Activated naive CD8-positive, alpha-beta T cell treated with anti-CD3 and anti-CD28 coated beads, Interleukin-2, amount 50 U/mL, for 16 hours (primary cell): ENCODE results near the gene PROCA1.
"Not testable (repeated sequence)": the region's sequence is repeated elsewhere in the genome, so short reads cannot be mapped to it uniquely, and the experiment has no call there.

Source experiments
- DNase-seq: peaks from one replicate; pipeline ENCODE4 v3.0.0-alpha.2; 2020; ENCODE audit warnings: low read depth, low spot score

Gene PROCA1

DNA sequence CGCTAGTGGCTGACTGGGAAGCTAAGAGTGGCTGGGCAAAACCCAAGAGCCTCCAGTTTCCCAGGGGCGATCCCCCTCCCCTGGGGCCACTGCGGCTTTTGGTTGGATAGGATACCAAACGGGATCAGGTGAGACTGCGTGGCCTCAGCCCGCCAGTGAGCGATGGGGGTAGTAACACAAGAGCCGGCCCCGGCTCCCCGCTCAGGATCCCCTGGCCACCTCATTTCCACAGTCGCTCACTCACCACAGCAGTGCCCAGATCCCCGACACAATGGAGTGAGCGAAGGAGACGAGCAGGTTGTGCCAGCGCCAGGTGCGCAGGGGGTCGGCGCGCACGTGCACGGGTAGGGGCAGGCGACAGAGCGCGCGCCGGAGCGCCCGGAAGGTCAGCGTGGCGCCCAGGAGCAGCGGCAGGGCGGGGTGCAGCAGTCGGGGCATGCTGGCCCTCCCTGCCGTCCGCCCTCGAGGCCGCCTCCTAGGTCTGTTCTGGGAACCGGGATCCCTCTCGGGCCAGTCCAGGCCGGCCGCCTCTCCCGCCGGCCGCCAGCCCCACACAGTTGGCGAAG lies 14.1 kb upstream of the PROCA1 start:
- no peak for DNase-seq

DNA sequence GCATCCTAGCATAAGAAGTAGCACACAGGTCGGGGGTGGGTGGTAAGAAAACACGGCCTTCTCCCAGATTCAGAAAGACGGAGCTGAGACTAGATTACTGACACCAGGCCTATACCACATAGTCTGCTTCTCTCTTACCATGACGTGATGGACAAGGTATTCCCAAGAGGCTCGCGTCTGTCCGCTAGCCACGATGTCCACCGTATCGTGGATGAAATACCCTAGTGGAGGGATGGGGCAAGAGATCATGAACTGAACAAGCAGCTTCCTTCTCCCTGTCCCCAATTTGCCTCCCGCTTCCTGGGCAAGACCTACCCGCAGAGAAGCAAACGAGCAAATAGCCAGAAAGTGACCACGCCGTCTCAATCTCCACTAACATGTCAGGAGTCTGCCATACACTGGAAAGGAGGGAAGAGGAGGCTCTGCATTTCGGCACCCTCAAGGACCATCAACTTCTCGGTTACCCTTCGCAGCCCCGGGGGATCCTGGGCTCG lies 13.5 kb upstream of the PROCA1 start:
- DNase-seq: no peak

DNA sequence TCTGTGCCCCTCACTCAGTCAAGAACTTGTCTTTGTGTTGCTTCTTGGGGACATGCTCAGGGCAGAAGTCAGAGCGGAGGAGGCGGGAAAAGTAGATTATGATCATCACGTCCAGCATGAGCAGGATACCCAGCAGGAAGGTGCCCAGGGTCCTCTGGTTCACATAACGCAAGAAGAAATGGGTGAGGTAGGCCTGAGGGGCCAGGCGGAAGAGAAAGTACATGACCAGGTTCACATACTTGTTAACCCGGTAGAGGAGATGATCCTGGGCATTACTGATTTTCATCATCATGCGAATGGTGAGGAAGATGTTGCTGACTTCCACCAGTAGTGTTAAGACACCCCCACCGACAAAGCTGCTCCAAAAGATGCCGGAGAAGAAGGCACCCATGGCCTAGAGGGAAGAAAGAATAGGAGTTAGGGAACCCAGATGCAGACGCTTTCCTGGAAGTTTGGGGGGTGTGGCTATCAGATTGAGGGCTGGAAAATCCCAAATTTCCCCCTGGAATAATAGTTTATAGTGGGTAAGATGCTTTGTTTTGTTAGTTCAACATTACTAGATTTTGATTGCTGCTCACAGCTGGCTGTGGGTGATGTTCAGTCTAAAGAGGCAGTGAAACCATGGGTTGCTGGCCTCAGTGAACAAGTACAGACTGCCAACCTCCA lies 12.9 kb upstream of the PROCA1 start:
- no peak for DNase-seq

- DNase-seq: not testable (repeated sequence)
Observed at GRCh38 chr17:28723836-28724499, 12.3 kb upstream of the PROCA1 start.

- no peak for DNase-seq
Observed at GRCh38 chr17:28723159-28723835, 11.6 kb upstream of the PROCA1 start.

- no peak for DNase-seq
Observed at GRCh38 chr17:28722417-28723158, 10.9 kb upstream of the PROCA1 start.

GRCh38 chr17:28720997-28721329 lies 9.3 kb upstream of the PROCA1 start:
- not testable (repeated sequence) for DNase-seq

DNA sequence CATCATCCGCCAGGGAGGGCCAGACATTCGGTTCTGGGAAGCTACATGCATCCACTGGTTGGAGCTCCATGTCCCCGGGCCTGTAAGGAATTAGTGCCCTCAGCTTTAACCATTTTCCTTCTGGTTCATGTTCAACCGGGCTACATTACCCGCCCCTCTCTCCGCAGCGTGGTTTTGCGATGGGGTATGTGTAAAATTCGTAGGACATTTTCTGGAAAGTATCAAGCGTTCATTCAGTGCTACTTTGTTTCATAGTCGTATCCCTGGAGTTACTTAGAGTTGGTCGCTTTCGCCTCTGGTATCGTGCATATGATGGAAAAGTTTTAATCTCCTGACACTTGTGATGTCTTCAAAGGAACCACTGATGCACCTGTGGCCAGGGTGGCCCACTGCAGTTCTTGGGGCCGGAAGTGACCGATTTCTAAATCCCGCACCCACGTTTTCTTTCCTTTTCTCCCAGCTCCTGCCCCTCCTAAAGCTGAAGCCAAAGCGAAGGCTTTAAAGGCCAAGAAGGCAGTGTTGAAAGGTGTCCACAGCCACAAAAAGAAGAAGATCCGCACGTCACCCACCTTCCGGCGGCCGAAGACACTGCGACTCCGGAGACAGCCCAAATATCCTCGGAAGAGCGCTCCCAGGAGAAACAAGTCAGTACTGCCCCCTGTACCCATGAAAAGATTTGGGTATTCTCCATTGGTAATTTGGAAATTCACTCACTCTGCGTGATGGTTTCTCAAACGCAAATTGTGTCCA lies 8.7 kb upstream of the PROCA1 start:
- no peak for DNase-seq

GRCh38 chr17:28719021-28719433 lies 7.3 kb upstream of the PROCA1 start:
- no peak for DNase-seq

DNA sequence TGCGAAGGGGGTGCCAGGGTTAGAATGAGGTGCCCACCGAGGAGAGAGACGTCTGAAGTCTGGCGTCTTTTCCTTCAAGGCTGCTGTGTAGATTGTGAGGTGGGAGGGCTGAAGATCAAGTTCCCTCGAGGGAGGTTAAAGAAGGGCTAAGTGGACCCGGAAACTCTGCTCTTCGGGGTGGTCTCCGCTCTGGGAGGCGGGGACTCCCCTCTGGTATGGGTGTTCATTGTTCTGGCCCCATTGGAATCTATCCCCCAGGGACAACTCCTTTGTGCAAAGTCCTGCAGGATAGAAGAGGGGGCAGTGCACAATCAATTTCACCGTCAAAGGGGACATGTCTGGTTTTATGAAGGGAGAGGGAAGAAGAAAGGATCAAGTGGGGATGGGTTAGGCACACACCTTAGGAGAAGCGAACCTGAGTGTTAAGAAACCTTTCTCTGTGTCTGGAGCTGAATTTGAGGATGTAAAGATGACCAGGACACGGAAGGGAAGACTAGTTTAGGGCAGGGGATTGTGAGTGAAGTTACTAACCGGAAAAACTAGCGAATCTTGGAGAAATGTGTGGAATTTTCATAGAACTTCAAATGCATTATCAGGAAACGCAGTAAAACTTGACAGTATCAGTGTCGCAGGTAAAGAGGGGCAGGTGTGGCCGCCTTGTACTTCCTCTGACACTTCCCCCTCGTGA lies 6.8 kb upstream of the PROCA1 start:
- no peak for DNase-seq

- no peak for DNase-seq
Observed at GRCh38 chr17:28717578-28718332, 6.1 kb upstream of the PROCA1 start, which contains the start of gene RAB34. RAB34 (minus strand) TSS chr17:28717868; CDS start chr17:28717266, 602 bp downstream.

- DNase-seq: no peak
Observed at GRCh38 chr17:28716740-28717577, 5.3 kb upstream of the PROCA1 start.

DNA sequence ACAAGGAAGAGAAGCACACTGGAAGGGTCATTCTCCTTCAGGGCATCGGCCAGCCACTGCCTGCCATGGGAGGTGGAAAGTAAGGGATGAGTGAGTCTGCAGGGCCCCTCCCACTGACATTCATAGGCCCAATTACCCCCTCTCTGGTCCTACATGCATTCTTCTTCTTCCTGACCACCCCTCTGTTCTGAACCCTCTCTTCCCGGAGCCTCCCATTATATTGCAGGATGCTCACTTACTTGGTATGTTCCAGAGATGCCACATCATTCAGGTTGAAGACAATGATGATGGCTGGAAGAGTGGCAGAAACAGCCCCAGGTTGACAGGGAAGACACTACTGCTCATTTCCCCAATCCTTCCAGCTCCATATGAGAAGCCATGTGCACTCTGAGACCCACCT lies 3.5 kb upstream of the PROCA1 start:
- DNase-seq: no peak

GRCh38 chr17:28714281-28714680 lies 2.6 kb upstream of the PROCA1 start:
- DNase-seq: no peak

DNA sequence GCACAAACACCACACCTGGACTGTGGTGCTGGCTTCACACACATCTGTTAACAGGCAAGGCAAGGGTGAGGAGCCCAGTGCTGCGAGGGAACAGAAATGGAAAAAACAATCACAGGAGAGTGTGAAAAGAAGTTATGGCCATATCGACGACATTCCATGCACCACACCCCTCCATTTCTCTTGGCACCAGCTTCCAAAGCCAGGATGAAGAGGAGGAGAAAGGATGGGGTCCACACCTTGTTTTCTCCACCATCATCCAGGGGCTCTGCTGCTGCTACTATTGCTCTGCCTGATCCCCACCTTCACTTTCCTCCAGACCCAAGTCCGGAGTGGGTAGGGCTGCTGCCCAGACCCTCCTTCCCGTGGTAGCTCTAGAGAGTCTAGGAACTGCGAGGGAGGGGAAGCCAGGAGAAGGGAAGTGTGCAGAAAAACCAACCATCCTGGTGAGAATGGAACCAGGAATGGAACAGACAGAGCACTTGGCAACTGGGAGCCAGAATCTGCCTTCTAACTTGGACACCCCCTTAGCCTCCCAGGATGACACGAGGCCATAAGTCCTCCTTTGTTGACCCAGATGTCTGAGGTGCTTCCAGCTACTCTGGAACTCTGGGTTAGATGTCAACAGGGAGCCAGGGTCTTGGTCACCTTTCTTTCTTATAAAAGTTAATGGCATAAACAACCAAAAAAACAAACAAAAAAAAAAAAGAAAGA lies 1.2 kb upstream of the PROCA1 start:
- DNase-seq: no peak

DNA sequence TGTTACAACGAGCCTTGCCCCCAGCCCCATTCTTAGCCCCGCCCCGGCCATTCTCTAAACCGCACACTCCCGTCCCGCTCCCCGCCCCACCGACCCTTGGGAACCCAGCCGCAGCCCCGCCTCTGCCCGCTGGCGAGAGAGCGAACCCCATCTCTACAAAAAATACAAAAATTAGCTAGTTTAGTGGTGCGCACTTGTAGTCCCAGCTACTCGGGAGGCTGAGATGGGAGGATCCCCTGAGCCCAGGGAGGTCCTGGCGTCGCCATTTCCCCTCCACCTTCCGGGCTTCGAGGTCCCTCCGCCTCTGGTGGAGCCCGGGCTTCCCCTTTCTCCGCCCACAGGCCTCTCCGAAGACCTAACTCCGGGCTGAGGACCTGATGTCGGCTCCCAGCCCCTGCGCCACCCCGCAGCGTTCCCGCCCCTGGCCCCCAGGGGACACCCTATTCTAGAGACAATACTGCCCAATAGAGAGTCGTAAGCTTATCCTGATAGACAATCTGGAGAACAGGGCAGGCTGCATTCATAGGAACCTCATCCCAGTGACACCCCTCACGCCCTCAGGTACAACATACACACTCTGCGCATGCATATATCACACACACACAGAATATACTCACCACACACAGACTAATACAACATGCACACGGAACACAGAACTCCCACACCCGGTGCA lies 480 bp upstream of the PROCA1 start:
- peak; percentile 32 for DNase-seq
